NCI-H2171 treated with DMSO at 0.1 percent for 48 hours (cell line): ENCODE measurements around the gene NLGN1.
"Not testable (repeated sequence)": the region's sequence is repeated elsewhere in the genome, so short reads cannot be mapped to it uniquely, and the experiment has no call there.

ENCODE experiments used
- DNase-seq: peaks from one replicate; lab custom pipeline; 2025; lab: John Stamatoyannopoulos, UW

Gene NLGN1

GRCh38 chr3:174219738-174220137 lies 822.2 kb downstream of the NLGN1 start:
- DNase-seq, result no peak

DNA sequence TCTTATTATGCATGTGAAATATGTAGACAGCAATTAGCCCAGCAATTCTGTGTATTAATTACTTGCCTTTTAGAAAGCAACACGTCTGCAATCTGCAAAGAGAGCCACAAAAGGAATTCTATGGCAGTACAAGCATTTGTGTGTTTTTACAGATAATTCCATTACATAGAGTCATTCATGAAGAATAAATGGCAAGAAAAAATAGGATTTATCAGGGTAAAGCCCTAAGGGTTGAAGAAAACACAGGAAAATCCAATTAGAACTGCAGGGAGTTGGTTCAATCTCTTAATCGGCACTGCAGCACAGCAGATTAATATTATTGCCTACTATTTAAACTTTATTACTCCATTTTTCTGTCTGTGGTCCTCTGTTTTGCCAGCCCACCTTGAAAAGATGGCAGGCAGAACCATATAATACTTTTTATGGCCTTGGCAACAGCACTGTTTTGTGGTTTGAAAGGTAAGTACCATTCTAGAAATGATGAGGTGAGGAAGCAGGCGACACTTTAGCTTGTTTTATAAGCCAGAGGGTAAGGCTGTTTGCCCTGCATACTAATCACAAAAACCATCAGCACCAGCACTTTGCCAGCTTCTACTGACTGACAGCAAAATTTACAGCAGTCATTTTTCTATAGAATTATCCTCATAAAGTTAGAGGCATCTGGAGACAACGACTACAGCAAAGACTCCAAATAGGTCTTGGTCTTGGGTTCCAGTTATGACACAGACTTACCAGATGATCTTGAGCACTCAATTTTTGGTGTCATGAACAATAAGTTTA lies 823.4 kb downstream of the NLGN1 start:
- no peak for DNase-seq

GRCh38 chr3:174223042-174223441 lies 825.5 kb downstream of the NLGN1 start:
- DNase-seq, result no peak

GRCh38 chr3:174223626-174224025 lies 826.1 kb downstream of the NLGN1 start:
- DNase-seq, result no peak

GRCh38 chr3:174229916-174230315 lies 832.4 kb downstream of the NLGN1 start:
- no peak for DNase-seq

DNA sequence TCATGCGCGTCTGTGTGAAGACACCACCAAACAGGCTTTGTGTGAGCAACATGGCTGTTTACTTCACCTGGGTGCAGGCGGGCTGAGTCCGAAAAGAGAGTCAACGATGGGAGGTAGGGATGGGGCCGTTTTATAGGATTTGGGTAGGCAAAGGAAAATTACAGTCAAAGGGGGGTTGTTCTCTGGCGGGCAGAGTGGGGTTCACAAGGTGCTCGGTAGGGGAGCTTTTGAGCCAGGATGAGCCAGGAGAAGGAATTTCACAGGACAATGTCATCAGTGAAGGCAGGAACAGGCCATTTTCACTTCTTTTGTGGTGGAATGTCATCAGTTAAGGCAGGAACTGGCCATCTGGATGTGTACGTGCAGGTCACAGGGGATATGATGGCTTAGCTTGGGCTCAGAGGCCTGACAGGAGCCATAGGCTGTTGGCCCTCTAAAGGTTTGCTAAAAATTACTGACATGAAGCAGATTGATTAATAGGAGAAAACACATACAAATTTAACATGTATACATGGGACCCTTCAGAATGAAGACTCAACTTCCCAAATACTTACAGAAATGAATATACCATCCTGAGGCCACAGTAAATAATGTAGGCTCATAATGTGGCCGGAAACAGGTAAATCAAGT lies 834.6 kb downstream of the NLGN1 start:
- DNase-seq, result not testable (repeated sequence)

GRCh38 chr3:174232658-174233429 lies 835.3 kb downstream of the NLGN1 start:
- DNase-seq, result no peak

DNA sequence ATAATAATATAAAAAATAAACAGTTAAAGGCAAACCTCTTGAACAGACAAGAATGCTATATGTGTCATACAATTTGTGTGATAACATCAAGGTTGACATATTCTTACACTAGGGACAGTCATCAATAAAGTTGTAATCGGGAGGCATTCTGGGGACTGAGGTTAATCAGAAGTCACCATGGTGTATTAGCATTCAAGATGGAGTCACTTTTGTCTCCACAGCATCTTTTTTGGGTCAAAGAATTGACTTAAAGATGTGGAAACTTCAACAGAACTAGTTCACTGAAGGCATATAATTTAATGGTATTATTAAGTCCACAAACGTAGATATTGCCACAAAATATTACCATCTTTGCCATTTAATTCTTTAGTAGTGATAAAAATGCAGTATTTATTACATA lies 836.0 kb downstream of the NLGN1 start:
- DNase-seq, result no peak

- DNase-seq, result no peak
These were observed 844.9 kb downstream of the NLGN1 start for GRCh38 chr3:174242311-174243041.

DNA sequence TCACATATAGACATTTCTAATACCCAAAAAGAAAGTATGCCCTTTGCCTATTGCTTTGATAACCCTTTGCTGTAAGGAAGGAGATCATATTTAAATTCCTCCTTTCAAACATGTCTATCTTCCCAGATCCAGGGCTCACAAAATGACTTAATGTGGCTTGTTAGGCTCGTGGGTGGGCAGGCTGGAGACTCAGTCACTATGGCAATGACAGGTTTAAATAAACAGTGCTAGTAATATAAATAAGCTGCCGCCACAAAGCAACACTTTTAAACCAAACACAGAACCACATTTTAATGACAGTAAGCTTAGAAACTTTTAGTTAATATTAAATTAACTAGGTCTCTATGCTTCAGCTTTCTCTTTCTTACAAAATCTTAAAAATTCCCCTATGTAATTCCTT lies 845.6 kb downstream of the NLGN1 start:
- no peak for DNase-seq

- peak; percentile 28 for DNase-seq
These were observed 850.2 kb downstream of the NLGN1 start for GRCh38 chr3:174247687-174248152.

- peak; percentile 19 for DNase-seq
These were observed 854.1 kb downstream of the NLGN1 start for GRCh38 chr3:174251681-174252080.

- DNase-seq, result peak; percentile 94
These were observed 855.8 kb downstream of the NLGN1 start for GRCh38 chr3:174253196-174253823.

- peak; percentile 29 for DNase-seq
These were observed 856.4 kb downstream of the NLGN1 start for GRCh38 chr3:174253940-174254339.

GRCh38 chr3:174255454-174255853 lies 857.9 kb downstream of the NLGN1 start:
- DNase-seq, result no peak

- DNase-seq, result no peak
These were observed 868.9 kb downstream of the NLGN1 start for GRCh38 chr3:174266476-174266875.

DNA sequence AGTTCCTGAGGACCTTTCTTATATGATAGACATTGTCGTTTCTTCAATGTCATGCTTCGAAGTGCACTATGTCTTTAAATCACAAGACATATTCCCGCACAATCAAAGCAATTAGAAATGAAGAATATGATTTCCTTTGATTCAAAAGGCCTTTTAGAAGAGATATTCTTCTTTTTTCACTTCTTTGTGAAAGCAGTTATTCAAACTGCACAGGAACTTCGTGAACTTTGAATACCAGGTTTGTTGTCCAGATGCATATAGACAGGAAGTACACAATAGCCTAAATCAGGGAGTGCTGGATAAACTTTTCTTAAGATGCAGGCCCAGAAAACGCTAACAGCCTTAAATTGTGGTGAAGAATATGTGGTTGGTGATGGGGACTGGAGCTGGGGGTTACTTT lies 870.5 kb downstream of the NLGN1 start:
- no peak for DNase-seq

DNA sequence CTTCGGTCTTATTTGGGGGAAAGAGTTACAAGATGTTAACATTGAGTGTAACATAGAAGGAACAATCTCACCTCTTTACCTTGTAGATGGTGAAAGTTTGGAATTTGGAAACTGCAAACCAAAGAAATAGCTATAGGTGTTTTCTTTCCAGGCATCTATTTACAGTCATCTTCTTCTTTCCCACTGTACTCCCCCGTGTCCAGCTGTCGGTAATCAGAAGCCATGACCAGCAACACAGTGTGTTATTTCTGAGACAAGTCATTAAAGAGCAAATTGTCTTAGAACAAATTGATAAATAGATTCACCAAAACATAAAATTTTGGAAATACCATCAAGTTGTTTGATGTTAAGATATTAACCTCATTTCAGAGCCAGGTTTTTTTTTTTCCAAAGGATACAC lies 871.0 kb downstream of the NLGN1 start:
- no peak for DNase-seq

- DNase-seq, result no peak
These were observed 873.3 kb downstream of the NLGN1 start for GRCh38 chr3:174270841-174271240.

- DNase-seq, result no peak
These were observed 877.8 kb downstream of the NLGN1 start for GRCh38 chr3:174275336-174275735.

DNA sequence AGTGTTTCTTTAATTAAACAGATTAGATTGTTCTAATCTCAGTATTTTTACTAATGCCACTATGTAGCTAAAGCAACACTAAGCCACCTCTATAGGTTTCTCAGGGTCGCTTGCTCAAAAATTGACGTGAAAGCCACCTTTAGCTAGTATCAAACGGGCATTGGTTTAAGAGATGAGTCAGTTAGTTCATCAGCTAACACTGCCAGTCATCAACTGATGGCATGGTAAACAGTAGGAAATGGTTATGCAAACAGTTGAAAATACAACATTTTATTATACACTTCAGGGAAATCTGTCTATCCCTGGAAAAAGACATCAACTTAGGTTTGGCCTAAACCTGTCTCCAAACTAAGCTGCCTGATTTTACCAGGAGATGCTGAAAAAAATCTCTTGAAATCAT lies 879.3 kb downstream of the NLGN1 start:
- no peak for DNase-seq

- no peak for DNase-seq
These were observed 880.5 kb downstream of the NLGN1 start for GRCh38 chr3:174278094-174278493.
